Measurements from ENCODE around the gene RIMBP3C. TPM values are rescaled to one million over a fixed set of nuclear protein-coding genes. Genes with fewer than 3 reads are reported as not detected.
"Not testable (repeated sequence)": the region's sequence is repeated elsewhere in the genome, so short reads cannot be mapped to it uniquely, and the experiment has no call there.

Gene RIMBP3C
- total RNA-seq, 1 donor from 2014 or later: 0.26 TPM

DNA sequence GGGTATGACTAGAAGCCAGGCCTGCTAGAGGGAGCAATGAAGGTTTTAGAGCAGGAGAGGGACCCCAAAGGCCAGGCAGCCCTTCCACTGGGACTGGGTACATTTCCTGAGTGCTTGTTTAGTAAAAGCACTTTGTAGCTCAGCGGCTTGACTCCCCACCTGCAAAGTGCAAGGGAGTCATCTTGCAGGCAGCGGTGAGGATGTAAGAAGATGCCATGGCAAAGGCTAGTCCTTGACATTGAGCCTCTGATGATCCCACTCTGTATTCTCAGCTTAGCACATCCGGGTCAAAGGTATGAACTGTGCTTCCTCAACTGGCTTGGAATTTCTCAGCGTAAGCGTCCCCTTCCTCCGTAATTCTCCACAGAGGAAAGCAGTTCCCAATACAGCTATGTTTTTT is 13.2 kb upstream of the RIMBP3C start:
- H3K27me3 Mint-ChIP-seq: peaks cover 8% of the 10 kb centered on the region
- no peak overlapping the region for H3K4me3 Mint-ChIP-seq
- no peaks in the 10 kb centered on the region for H3K9me3 Mint-ChIP-seq
- H3K27ac Mint-ChIP-seq: no peak overlapping the region
- H3K36me3 Mint-ChIP-seq (ENCODE audit: low read depth): peaks cover 7% of the 10 kb centered on the region
- H3K4me1 Mint-ChIP-seq: peaks cover 7% of the 10 kb centered on the region
- intact Hi-C loops (cut with micrococcal nuclease): no loop called here
- no peak for DNase-seq

DNA sequence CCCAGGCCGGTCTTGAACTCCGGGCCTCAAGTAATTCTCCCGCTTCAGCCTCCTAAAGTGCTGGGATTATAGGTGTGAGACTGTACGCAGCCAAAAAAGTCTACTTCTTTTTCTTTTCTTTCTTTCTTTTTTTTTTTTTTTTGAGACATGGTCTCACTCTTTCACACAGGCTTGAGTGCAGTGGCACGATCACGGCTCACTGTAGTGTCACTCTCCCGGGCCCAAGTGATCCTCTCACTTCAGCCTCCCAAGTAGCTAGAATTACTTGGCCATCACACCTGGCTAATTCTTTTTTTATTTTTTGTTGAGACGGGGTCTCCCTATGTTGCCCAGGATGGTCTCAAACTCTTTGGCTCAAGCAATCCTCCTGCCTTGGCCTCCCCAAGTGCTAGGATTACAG is 12.7 kb upstream of the RIMBP3C start:
- Mint-ChIP-seq H3K4me3 (no peak overlapping the region), H3K27me3 (peaks cover 8% of the 10 kb centered on the region), H3K27ac (no peak overlapping the region), H3K4me1 (peaks cover 5% of the 10 kb centered on the region), H3K36me3 (ENCODE audit: low read depth) (peaks cover 5% of the 10 kb centered on the region), H3K9me3 (no peaks in the 10 kb centered on the region)
- no peak for DNase-seq
- intact Hi-C loops (cut with micrococcal nuclease): no loop called here

DNA sequence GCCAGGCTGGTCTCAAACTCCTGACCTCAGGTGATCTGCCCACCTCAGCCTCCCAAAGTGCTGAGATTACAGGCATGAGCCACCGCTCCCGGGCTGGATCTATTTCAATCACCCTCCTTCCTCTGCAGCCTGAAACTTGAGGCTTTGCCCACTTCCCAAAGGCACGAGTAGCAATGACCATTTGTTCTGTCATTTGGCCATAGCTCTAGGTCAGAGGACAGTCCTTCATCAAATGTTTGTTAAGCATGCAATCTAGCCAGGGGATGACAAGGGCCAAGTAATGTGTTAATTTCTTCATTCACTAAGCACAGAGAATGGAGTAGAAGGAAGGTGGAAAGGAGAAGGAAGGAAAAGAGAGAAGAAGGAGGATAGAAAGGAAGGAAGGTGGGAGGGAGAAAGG is 9.4 kb upstream of the RIMBP3C start:
- H3K36me3 Mint-ChIP-seq (ENCODE audit: low read depth); H3K27me3 Mint-ChIP-seq; H3K4me3 Mint-ChIP-seq; DNase-seq; H3K27ac Mint-ChIP-seq; H3K9me3 Mint-ChIP-seq; intact Hi-C loops (cut with micrococcal nuclease); H3K4me1 Mint-ChIP-seq: not testable (repeated sequence)

DNA sequence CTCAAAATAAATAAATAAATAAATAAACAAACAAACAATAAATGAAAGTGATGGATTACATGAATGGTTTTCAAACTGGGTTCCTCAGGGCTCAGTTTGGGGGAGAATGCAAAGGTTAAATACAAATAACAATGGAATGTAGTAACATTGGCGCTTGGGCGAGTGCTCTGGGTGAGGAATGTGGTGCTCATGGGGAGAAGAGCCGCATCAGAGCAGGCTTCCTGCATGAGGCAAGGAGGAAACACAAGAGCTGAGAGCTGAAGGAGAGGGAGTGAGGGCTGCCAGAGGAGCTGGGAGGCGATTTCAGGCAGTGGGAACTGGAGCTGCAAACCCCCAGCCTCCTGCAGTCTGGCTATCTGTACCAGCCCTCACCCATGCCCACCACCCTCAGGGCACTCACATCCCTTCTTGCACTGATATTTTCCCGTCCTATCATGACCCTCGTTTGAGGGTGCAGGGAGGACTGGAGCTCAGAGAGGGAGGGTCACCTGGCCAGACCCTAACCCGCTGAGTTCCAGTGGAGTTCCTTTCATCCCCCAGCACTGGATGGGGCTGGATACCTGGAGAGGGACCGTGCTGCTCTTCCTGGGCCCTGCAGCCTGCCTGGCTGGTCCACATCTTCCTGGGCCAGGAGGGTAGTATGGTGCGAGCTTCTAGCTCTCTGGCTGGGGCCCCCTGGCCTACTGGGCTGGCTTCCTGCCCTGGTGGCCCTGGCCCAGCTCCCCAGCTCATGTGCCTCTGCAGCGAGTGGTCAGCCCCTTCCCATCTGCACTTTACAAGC is 8.3 kb upstream of the RIMBP3C start:
- DNase-seq: peak; percentile 7
- H3K27ac Mint-ChIP-seq; H3K4me3 Mint-ChIP-seq; H3K4me1 Mint-ChIP-seq; H3K27me3 Mint-ChIP-seq; H3K36me3 Mint-ChIP-seq (ENCODE audit: low read depth); H3K9me3 Mint-ChIP-seq; intact Hi-C loops (cut with micrococcal nuclease): not testable (repeated sequence)

DNA sequence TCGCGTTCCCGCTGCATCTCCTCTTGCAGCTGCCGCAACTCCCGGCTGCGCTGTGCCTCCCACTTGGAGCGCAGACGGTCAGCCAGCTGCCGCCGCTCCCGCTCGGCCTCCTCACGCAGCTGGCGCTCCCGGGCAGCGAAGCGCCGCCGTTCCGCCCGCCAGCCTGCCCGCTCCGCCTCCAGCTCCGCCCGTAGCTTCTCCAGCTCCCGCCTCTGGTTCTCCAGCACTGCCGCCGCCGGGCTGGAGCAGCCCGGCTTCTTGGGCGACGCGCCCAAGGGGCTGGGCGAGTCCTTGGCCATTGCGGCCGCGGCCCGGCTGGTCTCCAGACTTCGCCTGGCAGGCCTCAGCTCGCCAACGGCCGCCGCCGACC is 598 bp downstream of the RIMBP3C start:
- DNase-seq; H3K4me1 Mint-ChIP-seq; H3K4me3 Mint-ChIP-seq; H3K36me3 Mint-ChIP-seq (ENCODE audit: low read depth); H3K27me3 Mint-ChIP-seq; intact Hi-C loops (cut with micrococcal nuclease); H3K9me3 Mint-ChIP-seq; H3K27ac Mint-ChIP-seq: not testable (repeated sequence)

DNA sequence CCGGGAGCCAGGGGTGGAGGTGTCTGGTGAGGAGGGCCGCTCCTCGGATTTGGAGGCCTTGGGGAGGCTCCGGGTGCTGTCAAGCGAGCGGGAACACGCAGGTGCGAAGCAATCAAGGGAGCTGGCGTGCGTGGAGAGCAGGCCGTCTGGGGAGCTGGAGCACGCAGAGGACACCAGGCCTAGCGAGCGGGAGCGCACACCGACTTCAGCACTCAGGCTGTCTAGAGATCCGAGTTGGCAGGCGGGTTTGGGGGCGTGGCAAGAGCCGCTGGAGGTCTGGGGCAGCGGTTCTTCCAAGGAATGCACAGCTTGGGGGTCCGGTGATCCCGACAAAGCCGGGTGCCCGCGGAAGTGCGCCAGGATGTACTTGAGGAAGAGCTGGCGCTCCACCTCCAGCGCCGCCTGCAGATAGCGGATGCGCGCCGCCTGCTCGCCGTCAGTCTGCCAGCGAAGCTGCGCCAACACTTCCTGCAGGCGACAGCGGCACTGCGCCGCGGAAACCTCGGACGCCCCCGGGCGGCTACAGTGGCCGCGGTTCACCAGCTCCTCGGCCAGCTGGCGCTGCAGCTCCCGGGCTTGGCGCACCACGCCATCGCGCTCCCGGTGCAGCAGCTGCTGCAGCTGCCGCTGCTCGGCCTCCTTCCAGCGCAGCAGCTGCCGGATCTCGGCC is 1.1 kb downstream of the RIMBP3C start:
- DNase-seq; H3K4me3 Mint-ChIP-seq; H3K9me3 Mint-ChIP-seq; H3K27me3 Mint-ChIP-seq; intact Hi-C loops (cut with micrococcal nuclease); H3K36me3 Mint-ChIP-seq (ENCODE audit: low read depth); H3K4me1 Mint-ChIP-seq; H3K27ac Mint-ChIP-seq: not testable (repeated sequence)

DNA sequence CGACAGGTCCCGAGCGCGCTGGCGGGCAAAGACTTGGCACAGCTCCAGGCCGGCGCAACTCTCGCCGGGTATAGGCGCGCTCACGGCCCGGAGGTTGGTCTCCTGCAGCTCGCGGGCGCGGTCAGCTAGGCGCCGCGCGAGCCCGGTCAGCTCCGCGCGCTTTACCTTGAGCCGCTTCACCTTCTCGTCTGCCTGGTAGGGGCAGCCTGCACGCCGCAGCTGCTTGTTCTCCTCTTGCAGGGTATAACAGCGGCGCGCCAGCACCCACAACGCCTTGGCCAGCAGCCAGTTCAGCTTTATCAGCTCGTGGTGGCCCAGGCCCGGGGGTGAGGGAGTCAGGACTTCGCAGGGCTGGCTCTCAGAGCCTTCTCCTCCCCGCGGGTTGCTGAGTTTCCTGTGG is 1.7 kb downstream of the RIMBP3C start:
- H3K9me3 Mint-ChIP-seq; H3K4me3 Mint-ChIP-seq; H3K27me3 Mint-ChIP-seq; H3K27ac Mint-ChIP-seq; intact Hi-C loops (cut with micrococcal nuclease); H3K36me3 Mint-ChIP-seq (ENCODE audit: low read depth); DNase-seq; H3K4me1 Mint-ChIP-seq: not testable (repeated sequence)

DNA sequence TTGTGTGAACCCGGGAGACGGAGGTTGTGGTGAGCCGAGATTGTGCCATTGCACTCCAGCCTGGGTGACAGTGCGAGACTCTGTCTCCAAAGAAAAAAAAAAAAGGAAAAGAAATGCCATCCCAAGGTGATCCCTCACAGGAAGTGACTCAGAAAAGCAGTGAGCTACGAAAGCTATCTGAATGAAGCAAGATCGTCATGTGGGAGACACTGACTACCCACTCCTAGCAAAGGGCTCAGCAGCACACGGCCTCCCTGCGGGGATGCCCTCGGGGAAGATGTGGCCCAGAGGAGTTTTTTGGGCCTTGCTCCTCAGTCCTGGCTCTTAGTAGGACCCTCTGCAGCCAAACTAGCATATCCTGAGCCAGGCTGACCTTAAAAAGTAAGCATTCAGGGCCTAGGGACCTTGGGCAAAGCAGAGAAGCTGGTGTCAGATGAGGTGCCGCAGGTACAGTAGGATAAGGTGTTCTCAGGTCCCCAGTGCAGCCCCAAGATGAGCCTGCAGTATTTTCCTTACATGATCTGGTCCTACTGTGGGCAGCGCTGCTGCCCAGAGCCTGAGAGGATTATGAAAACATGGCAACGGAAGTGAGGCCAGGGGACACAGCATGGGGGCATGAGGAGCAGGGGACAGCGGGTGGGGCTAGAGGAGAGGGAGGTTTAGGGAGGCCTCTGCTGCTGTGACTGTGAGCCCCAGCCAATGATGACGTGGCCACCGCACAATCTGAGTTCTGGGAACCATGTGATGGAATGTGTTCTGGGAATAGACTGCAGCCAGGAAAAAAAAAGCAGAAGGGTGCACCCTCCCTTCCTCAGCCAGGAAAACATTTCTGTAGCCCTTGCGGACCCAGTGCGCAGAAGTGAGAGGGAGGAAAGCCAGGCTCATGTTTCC is 6.6 kb downstream of the RIMBP3C start:
- H3K4me3 Mint-ChIP-seq; H3K27me3 Mint-ChIP-seq; intact Hi-C loops (cut with micrococcal nuclease); H3K4me1 Mint-ChIP-seq; DNase-seq; H3K27ac Mint-ChIP-seq; H3K36me3 Mint-ChIP-seq (ENCODE audit: low read depth); H3K9me3 Mint-ChIP-seq: not testable (repeated sequence)

DNA sequence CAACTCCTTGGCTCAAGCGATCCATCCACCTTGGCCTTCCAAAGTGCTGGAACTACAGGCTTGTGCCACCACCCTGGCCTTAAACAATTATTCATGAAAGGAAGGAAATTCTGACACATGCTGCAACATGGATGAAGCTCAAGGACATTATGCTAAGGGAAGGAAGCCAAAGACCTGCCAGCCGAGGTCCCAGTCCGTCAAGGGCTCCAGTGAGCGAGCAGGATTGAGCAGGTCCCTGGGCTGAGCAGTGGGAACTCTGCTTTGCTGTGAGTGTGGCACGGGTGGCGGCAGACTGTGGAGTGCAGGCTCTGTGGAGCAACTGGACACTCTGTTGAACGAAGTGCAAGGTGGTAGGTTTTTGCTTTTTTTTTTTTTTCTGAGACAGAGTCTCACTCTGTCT is 11.4 kb downstream of the RIMBP3C start:
- H3K27ac Mint-ChIP-seq; H3K9me3 Mint-ChIP-seq; intact Hi-C loops (cut with micrococcal nuclease); H3K36me3 Mint-ChIP-seq (ENCODE audit: low read depth); H3K27me3 Mint-ChIP-seq; DNase-seq; H3K4me3 Mint-ChIP-seq; H3K4me1 Mint-ChIP-seq: not testable (repeated sequence)

DNA sequence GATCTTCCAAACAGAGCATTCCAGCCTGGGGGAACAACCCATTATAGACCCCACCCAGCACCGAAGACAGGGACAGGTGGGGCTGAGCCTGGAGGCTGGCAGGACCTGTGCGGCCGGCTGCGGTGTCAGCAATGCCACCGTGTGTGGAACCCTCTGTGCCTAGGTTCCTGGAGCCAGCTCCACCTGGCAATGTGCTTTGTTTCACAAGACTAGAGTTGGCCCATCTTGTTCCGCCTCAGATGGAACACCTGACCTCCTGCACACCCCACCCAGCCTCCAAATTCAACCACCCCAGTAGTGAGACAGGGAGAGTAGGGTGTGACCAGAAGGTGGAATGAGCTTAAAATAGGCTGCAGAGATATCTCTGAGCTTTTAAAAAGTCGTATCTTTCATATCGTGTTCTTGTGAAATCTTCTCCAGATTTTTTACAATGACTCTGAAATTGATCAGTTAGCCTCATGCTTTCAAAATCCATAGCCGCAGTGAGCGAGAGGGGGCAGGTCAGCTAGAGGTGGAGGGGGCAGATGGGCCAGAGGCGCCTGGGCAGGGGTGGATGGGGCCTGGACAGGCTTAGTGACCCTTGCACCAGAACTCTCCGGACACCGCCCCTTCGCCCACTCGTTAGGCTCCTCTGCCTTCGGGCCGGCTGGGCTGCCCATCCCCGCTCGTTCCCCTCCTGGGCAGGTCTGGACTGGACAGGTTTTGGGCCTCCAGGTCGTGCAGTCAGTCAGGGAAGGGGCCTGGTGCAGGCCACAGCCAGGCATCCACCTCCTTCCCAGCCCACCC is 18.2 kb downstream of the RIMBP3C start:
- H3K27ac Mint-ChIP-seq; DNase-seq; H3K36me3 Mint-ChIP-seq (ENCODE audit: low read depth); intact Hi-C loops (cut with micrococcal nuclease); H3K4me3 Mint-ChIP-seq; H3K4me1 Mint-ChIP-seq; H3K27me3 Mint-ChIP-seq; H3K9me3 Mint-ChIP-seq: not testable (repeated sequence)

DNA sequence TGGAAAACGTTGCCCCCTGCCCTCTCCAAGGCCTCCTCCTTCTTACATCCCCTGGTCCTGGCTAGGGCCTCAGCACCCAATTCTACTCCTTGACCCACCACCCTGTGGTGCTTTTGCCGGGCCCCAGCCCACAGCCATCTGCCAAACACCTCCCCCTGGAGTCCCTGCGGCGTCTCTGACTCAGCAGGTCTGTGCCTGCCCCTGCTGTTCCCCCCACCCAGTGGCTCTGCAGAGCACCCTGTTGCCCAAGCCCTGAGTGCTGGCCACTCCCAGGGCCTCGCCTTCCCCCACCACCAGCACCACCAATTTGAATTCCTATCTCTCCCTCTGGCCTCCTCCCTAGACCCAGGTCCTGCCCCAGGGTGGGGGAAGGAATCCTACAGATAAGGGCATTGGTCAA is 19.7 kb downstream of the RIMBP3C start:
- H3K4me3 Mint-ChIP-seq; H3K27ac Mint-ChIP-seq; H3K9me3 Mint-ChIP-seq; H3K27me3 Mint-ChIP-seq; H3K36me3 Mint-ChIP-seq (ENCODE audit: low read depth); intact Hi-C loops (cut with micrococcal nuclease); DNase-seq; H3K4me1 Mint-ChIP-seq: not testable (repeated sequence)

DNA sequence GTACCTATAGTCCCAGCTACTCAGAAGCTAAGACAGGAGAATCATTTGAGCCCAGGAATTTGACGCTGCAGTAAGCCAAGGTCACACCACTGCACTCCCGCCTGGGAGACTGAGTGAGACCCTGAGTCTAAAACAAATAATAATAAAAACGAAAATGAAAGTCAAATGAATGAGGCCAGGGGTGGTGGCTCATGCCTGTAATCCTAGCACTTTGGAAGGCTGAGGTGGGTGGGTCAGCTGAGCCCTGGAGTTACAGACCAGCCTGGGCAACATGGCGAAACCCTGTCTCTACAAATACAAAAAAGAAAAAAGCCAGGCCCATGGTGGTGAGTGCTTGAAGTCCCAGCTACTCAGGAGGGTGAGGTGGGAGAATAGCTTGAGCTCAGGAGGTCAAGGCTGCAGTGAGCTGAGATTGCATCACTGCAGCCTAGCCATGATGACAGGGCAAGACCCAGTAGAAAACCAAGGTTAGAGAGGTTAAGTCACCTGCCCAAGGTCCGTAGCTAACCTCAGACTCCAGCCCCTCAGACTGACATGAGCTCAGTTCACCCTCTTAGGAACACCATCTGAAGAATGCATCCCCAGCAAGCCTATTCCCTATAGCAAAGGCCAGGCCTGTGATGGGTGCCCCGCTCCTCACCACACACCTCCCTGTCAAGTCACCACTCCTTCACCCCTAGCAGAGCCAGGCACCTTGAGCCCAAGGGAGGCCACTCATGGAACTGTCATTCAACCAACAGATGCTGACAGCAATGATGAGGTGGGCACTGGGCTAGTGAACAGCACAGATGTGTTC is 24.4 kb downstream of the RIMBP3C start:
- H3K9me3 Mint-ChIP-seq; H3K27ac Mint-ChIP-seq; H3K27me3 Mint-ChIP-seq; H3K4me3 Mint-ChIP-seq; DNase-seq; H3K36me3 Mint-ChIP-seq (ENCODE audit: low read depth); intact Hi-C loops (cut with micrococcal nuclease); H3K4me1 Mint-ChIP-seq: not testable (repeated sequence)
